GM19099 (cell line): ENCODE results near the gene CLTCL1.

Source experiments
- POLR2A ChIP-seq: IDR thresholded peaks from 3 replicates; pipeline ENCODE4 v1.6.1; 2011; ENCODE audit warnings: low read depth; ENCODE audit not compliant: insufficient read length; ENCODE audit errors: extremely low read depth

Gene CLTCL1

DNA sequence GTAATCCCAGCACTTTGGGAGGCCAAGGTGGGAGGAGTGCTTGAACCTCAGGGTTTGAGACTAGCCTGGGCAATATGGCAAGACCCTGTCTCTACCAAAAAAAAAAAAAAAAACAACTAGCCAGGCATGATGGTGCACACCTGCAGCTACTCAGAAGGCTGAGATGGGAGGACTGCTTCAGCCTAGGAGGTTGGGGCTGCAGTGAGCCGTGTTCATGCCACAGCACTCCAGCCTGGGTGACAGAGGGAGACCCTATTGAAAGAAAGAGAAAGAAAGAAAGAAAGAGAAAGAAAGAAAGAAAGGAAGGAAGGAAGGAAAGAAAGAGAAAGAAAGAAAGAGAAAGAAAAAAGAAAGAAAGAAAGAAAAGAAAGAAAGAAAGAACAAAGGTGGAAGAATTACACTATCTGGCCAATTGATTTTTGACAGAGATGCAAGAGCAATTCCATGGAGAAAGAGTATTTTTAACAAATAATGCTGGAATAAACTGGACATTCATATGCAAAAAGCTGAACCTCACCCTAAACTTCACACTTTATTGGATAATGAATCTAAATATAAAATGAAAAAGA is 79.1 kb downstream of the CLTCL1 start:
- no peak for TF ChIP-seq POLR2A

GRCh38 chr22:19210188-19210587 is 81.3 kb downstream of the CLTCL1 start:
- TF ChIP-seq POLR2A, result no peak

GRCh38 chr22:19208287-19208847 is 83.2 kb downstream of the CLTCL1 start:
- TF ChIP-seq POLR2A, result no peak

GRCh38 chr22:19207884-19208283 is 83.6 kb downstream of the CLTCL1 start:
- no peak for TF ChIP-seq POLR2A

DNA sequence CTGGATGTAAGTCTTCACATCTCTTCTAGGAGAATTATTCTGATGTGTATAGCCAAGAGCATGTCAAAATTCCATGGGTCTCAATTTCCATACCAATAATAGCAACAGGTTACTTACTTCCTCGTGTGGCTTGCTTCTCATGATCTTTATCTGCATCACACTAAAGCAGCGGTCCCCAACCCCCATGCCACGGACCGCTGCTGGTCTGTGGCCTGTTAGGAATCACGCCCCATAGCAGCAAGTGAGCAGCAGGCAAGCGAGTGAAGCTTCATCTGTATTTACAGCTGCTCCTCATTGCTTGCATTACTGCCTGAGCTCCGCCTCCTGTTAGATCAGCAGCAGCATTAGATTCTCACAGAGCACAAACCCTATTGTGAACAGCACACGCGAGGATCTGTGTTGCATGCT is 84.1 kb downstream of the CLTCL1 start:
- no peak for TF ChIP-seq POLR2A

DNA sequence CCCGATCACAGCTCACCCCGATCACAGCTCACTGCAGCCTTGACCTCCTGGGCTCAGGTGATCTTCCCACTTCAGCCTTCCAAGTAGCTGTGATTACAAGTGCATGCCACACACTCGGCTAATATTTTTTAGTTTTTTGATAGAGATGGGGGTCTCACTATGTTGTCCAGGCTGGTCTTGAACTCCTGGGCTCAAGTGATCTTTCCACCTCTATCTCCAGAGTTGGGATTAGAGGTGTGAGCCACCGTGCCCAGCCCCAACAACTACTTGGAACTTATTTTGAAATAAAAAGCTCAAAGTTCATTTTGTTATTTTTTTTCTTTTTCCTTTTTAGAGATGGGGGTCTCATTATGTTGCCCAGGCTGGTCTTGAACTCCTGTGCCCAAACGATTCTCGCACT is 85.2 kb downstream of the CLTCL1 start:
- no peak for TF ChIP-seq POLR2A

- TF ChIP-seq POLR2A, result no peak
Measured at GRCh38 chr22:19204640-19205039, 86.9 kb downstream of the CLTCL1 start.

- TF ChIP-seq POLR2A, result no peak
Measured at GRCh38 chr22:19203834-19204233, 87.7 kb downstream of the CLTCL1 start.

DNA sequence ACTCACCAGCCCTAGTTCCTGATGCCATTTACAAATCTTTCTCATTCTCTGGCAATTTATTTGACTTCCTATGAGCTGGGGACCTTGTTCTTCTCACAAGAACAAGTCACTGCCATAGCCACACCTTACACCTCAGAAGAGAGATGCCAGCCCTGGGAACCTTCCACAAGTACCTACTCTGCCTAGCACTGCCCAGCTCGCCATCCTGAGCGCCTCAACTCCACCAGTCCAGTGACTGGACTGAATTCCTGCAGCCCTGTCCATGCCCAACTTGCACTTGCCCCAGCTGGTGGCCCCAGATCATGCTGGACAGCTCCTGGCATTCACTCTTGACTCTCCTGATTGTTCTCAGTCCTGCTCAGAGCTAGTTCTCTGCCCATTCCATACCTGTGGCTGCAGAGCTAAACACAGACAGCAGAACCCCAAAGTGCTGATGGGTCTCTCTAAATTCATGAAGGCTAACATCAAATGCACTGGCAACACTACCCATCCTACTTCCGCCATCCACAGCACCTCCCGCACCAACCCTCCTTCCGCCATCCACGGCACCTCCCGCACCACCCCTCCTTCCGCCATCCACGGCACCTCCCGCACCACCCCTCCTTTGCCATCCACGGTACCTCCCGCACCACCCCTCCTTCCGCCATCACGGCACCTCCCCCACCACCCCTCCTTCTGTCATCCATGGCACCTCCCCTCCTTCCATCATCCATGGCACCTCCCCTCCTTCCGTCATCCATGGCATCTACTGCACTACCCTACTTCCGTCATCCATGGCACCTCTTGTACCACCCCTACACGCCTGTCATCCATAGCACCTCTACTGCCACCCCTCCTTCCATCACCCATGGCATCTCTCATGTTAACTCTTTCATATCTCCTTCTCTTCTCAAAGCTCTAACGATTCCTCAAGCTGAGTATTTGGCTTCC is 89.4 kb downstream of the CLTCL1 start:
- no peak for TF ChIP-seq POLR2A

DNA sequence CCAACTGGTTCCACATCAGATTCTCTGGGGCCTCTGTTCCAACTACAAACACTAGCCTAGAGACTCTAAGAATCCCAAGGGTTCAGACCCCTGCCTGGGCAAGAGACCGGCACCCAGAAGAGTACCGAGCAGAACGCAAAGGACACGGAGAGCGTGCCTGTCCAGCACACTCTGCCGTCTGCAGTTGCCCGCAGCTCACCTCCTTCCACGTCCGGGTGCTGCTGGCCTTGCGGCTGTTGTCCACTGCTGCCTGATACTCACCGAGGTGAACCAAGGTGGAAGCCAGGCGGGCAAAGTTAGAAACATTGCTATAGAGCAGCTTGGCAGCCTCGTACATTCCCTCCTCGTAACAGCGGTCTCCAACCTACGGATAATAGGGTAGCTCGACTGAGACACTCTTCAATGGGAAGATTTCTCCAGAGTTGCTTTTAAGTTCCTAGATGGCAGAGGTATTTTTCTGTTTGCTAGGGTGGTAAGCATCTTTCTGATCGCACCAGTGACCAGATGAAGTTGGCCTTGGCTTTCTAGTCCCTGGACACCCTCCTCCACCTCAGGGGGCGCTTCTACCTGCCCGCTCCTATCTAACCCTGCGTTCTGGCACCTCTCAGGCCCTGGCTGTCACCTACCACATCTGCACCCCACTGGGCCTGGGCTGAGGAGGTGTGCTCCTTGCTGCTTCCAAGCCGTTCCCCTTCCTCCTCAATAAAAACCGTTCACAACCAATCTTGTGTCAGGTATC is 90.2 kb downstream of the CLTCL1 start:
- no peak for TF ChIP-seq POLR2A

- TF ChIP-seq POLR2A, result no peak
Measured at GRCh38 chr22:19199479-19199878, 92.0 kb downstream of the CLTCL1 start.

GRCh38 chr22:19197997-19198865 is 93.3 kb downstream of the CLTCL1 start:
- no peak for TF ChIP-seq POLR2A

DNA sequence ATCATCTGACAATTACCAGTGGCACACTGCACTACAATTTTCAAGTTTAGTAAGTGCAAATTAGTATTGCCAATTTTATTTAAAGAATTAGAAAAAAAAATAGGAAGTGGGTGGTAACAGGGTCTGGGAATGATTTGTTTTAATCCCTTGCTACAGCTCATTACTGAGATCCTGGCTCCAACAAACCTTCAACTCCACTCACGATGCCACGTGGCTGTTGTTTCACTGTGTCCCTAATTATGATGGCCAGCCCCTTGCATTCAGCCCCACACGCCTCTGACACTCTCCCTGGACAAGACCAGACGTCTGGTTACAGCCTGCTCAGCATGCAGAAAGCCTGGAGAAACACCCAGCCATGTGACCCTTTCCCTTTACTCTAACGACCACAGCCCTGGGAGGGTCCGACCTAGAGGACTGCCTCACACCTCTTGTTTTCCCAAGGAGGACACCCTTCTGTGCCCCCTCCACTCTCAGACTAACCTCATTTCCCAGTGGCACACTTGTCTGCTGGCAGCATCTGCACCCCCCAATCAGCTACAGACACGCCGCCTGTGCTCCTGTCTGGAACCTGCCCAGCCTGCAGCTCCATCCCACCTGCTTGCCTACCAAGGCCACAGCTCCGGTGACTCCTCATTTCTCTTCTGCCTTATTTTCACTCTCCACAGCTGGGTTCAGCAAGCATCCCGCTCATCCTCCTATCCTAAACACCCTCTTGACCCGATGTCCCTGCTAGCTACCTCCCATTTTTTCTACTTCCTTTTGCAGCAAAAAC is 94.5 kb downstream of the CLTCL1 start:
- TF ChIP-seq POLR2A, result no peak
